GM12878 (cell line): ENCODE results near the gene PHYH. TPM values are rescaled to one million over a fixed set of nuclear protein-coding genes. Genes with fewer than 3 reads are reported as not detected.

ENCODE experiments used
- ATAC-seq: fragments of 200-7000 bp; cut with Tn5 transposase; 3 replicates; pipeline ENCODE4 v1.9.1; 2020; ENCODE audit warnings: mild to moderate bottlenecking, moderate library complexity
- BruUV-seq: library from RNA; stranded (reverse); fragments of 400-500 nt; replicated peaks from 2 replicates; lab custom pipeline; 2021; lab: Mats Ljungman, UMichigan
- CTCF ChIA-PET: fragments of 300-600 bp; sonication (Branson Sonifier 250); formaldehyde crosslinking; extraction: SDS; loops from one replicate; lab custom pipeline; 2021; ENCODE audit warnings: inconsistent platforms; lab: Yijun Ruan, JAX
- POLR2A ChIA-PET: fragments of 350-600 bp; formaldehyde crosslinking; extraction: SDS; loops from one replicate; lab custom pipeline; 2021; ENCODE audit warnings: inconsistent platforms; lab: Charles Lee
- RAD21 ChIA-PET: fragments of 300-600 bp; sonication (Branson Sonifier 250); formaldehyde crosslinking; loops from one replicate; lab custom pipeline; 2023; ENCODE audit warnings: antibody characterized with exemption; ENCODE audit not compliant: unreplicated experiment; lab: Charles Lee
- SMC1A ChIA-PET: fragments of 300-600 bp; sonication (Branson Sonifier 250); formaldehyde crosslinking; loops from one replicate; lab custom pipeline; 2023; ENCODE audit not compliant: unreplicated experiment, uncharacterized antibody; lab: Charles Lee
- DNase-seq: peaks from one replicate; pipeline ENCODE4 v3.0.0-alpha.2; 2011; ENCODE audit warnings: low read depth, low spot score
- FAIRE-seq: peaks from 3 replicates; lab custom pipeline; 2011; peaks lifted over from hg19 to GRCh38; lab: Jason Lieb, UNC
- H2AFZ ChIP-seq: 2 replicates; pipeline ENCODE4 v1.6.0; 2011; ENCODE audit warnings: low read depth, low read length, control low read depth; ENCODE audit not compliant: control insufficient read depth
- H3K27ac ChIP-seq: 2 replicates; pipeline ENCODE4 v1.5.1; 2011; ENCODE audit warnings: control low read depth; ENCODE audit not compliant: control insufficient read depth, insufficient read depth
- H3K27me3 ChIP-seq, 2 experiments: replicated peaks in 1 of 2; 2 replicates each; pipeline versions ENCODE4 v1.6.0 to v1.6.1; 2011; ENCODE audit warnings: low read length in 1 of 2; ENCODE audit not compliant: control insufficient read depth in 2 of 2, insufficient read depth in 2 of 2
- H3K36me3 ChIP-seq, 2 experiments: 2 replicates each; pipeline ENCODE4 v1.5.1; 2011; ENCODE audit warnings: low read length in 1 of 2; ENCODE audit not compliant: control insufficient read depth in 2 of 2, insufficient read depth in 2 of 2
- H3K4me1 ChIP-seq: 2 replicates; pipeline ENCODE4 v1.6.1; 2011; ENCODE audit warnings: mild to moderate bottlenecking, low read length, moderate library complexity, mixed read lengths; ENCODE audit not compliant: control insufficient read depth, insufficient read depth
- H3K4me2 ChIP-seq: 2 replicates; pipeline ENCODE4 v1.6.0; 2011; ENCODE audit warnings: control low read depth; ENCODE audit not compliant: control insufficient read depth, insufficient read depth
- H3K4me3 ChIP-seq: fragments of 200-600 bp; sonication (generic); 2 replicates; pipeline ENCODE4 v1.5.1; 2016
- H3K79me2 ChIP-seq: 2 replicates; pipeline ENCODE4 v1.6.0; 2011; ENCODE audit warnings: low read length; ENCODE audit not compliant: control insufficient read depth, insufficient read depth
- H3K9ac ChIP-seq: 2 replicates; pipeline ENCODE4 v1.8.0; 2011; ENCODE audit warnings: low read length, control low read depth, mixed read lengths; ENCODE audit not compliant: control insufficient read depth, insufficient read depth
- H3K9me3 ChIP-seq: replicated peaks from 3 replicates; pipeline ENCODE4 v1.5.1; 2011; ENCODE audit warnings: mild to moderate bottlenecking, low read length; ENCODE audit not compliant: control insufficient read depth, insufficient read depth
- H4K20me1 ChIP-seq: 2 replicates; pipeline ENCODE4 v1.6.0; 2011; ENCODE audit not compliant: control insufficient read depth, insufficient read depth
- ATF2 ChIP-seq: IDR thresholded peaks from 2 replicates; pipeline ENCODE4 v1.6.1; 2012; ENCODE audit warnings: low read length, inconsistent platforms
- BHLHE40 ChIP-seq, 2 experiments: fragments of 450-650 bp in 1 of 2; IDR thresholded peaks; 2 replicates each; pipeline ENCODE4 v1.6.1; 2011 to 2017; ENCODE audit warnings: low read depth in 2 of 2, borderline replicate concordance in 1 of 2, improper control_type of control experiment in 1 of 2, low read length in 1 of 2, mild to moderate bottlenecking in 1 of 2
- BRCA1 ChIP-seq: IDR thresholded peaks from 2 replicates; pipeline ENCODE4 v1.6.1; 2011; ENCODE audit warnings: low read depth, low read length, improper control_type of control experiment
- CREM ChIP-seq: IDR thresholded peaks from 2 replicates; pipeline ENCODE4 v1.6.1; 2014; ENCODE audit warnings: antibody characterized with exemption, low read depth
- EGR1 ChIP-seq, 2 experiments: IDR thresholded peaks; 1 replicate in 1 of 2; 2 replicates in 1 of 2; pipeline ENCODE4 v1.6.1; 2011 to 2012; ENCODE audit warnings: low read depth in 2 of 2, low read length in 2 of 2, borderline replicate concordance in 1 of 2, mild to moderate bottlenecking in 1 of 2, moderate library complexity in 1 of 2
- FOS ChIP-seq: IDR thresholded peaks from 3 replicates; pipeline ENCODE4 v1.6.1; 2011; ENCODE audit warnings: borderline replicate concordance; ENCODE audit not compliant: insufficient read length; ENCODE audit errors: extremely low read depth
- FOXM1 ChIP-seq: IDR thresholded peaks from 2 replicates; pipeline ENCODE4 v1.6.1; 2012; ENCODE audit warnings: low read depth, mild to moderate bottlenecking, inconsistent platforms, low read length, moderate library complexity
- HCFC1 ChIP-seq: fragments of 150-350 bp; IDR thresholded peaks from 2 replicates; pipeline ENCODE4 v1.6.1; 2014; ENCODE audit warnings: low read length
- IKZF1 ChIP-seq: fragments of 450-650 bp; conservative IDR thresholded peaks from 2 replicates; pipeline ENCODE4 v1.6.1; 2017; ENCODE audit warnings: antibody characterized with exemption, mild to moderate bottlenecking
- KLF5 ChIP-seq: fragments of 450-650 bp; IDR thresholded peaks from 2 replicates; pipeline ENCODE4 v1.6.1; 2014; ENCODE audit warnings: mild to moderate bottlenecking; ENCODE audit not compliant: partially characterized antibody
- LARP7 ChIP-seq: fragments of 450-650 bp; IDR thresholded peaks from 2 replicates; pipeline ENCODE4 v1.6.1; 2017; ENCODE audit warnings: mild to moderate bottlenecking
- NFIC ChIP-seq: IDR thresholded peaks from 2 replicates; pipeline ENCODE4 v1.6.1; 2012; ENCODE audit warnings: low read depth, mild to moderate bottlenecking, inconsistent platforms, low read length, moderate library complexity
- NKRF ChIP-seq: fragments of 450-650 bp; conservative IDR thresholded peaks from 2 replicates; pipeline ENCODE4 v1.6.1; 2017; ENCODE audit warnings: mild to moderate bottlenecking, moderate library complexity
- NR2F1 ChIP-seq: fragments of 450-650 bp; conservative IDR thresholded peaks from 2 replicates; pipeline ENCODE4 v1.6.1; 2017; ENCODE audit warnings: mild to moderate bottlenecking
- POU2F2 ChIP-seq: IDR thresholded peaks from 3 replicates; pipeline ENCODE4 v1.6.1; 2011; ENCODE audit warnings: low read depth, mild to moderate bottlenecking, low read length, borderline replicate concordance
- WRNIP1 ChIP-seq: IDR thresholded peaks from 2 replicates; pipeline ENCODE4 v1.6.1; 2011; ENCODE audit warnings: low read depth, low read length, improper control_type of control experiment, borderline replicate concordance
- ZNF207 ChIP-seq: fragments of 450-650 bp; IDR thresholded peaks from 2 replicates; pipeline ENCODE4 v1.6.1; 2014; ENCODE audit warnings: antibody characterized with exemption, mild to moderate bottlenecking, borderline replicate concordance
- ZNF24 ChIP-seq: fragments of 450-650 bp; IDR thresholded peaks from 2 replicates; pipeline ENCODE4 v1.6.1; 2017; ENCODE audit warnings: antibody characterized with exemption, mild to moderate bottlenecking
- WGBS: methylation state at CpG from one replicate; pipeline ENCODE4 v1.1.6; 2016; ENCODE audit warnings: low lambda C conversion rate; ENCODE audit not compliant: insufficient replicate concordance, insufficient coverage; ENCODE audit errors: missing lambda C conversion rate; 5-methylcytosine and 5-hydroxymethylcytosine counted together
- in situ Hi-C: fragments of 300-500 bp; cut with MboI; formaldehyde crosslinking; loops from 9 replicates; pipeline ENCODE4 v1.14.3; 2018; ENCODE audit warnings: mixed read lengths
- intact Hi-C: fragments of 100-400 bp; cut with micrococcal nuclease; formaldehyde crosslinking; loops from one replicate; pipeline ENCODE4 v1.14.2; 2022; ENCODE audit not compliant: unreplicated experiment
- polyA plus RNA-seq, 11 experiments: library from polyadenylated mRNA; depleted of rRNA in 4 of 11; unstranded in 6 of 11; stranded (reverse) in 5 of 11; fragments of >200 nt; fragmentation: Nextera tagmentation in 4 of 11; fragmentation: Illumina TruSeq in 1 of 11; extraction: Ambion mirVana in 4 of 11; extraction: Trizol in 1 of 11; gene quantifications; 1 replicate in 1 of 11; 2 replicates in 10 of 11; pipeline versions ENCODE4 v1.2.1 to v1.2.3, GENCODE V29; 2011 to 2016; ENCODE audit warnings: inconsistent platforms in 2 of 11, missing spikeins in 2 of 11, low read depth in 1 of 11
- total RNA-seq, 4 experiments: library from RNA; depleted of rRNA in 3 of 4; stranded (reverse); fragments of >200 nt in 3 of 4; fragmentation: Illumina TruSeq in 1 of 4; extraction: Trizol in 1 of 4; gene quantifications; 2 replicates each; pipeline versions ENCODE4 v1.2.1 to v1.2.3, GENCODE V29; 2013 to 2021

Gene PHYH
- total and polyA plus RNA-seq, 10 of the 15 experiments (the other 5 are each of a cell fraction or from before 2014, with no cell fraction given), result 3.2 to 10.3 (median 5.0) TPM

- TF ChIP-seq ZNF207 (0 out of 2 replicates have a peak, but pooled peaks have one; percentile 39), NFIC (no peak), BHLHE40 (IDR thresholded peaks at IDR 0.05; ENCODE audit: borderline replicate concordance in 1 of 2, low read depth in 2 of 2, low read length in 1 of 2) (0 out of 4 replicates have a peak, but pooled peaks of 1 of the 2 experiments have one; percentile 12), WRNIP1 (no peak), FOS (no peak)
Measured at GRCh38 chr10:13348216-13349017, 48.6 kb upstream of the PHYH start, which contains the start of gene SEPHS1 (continued).

GRCh38 chr10:13347500-13348156, 47.8 kb upstream of the PHYH start:
- peak overlapping the region; percentile 77 for H3K27ac ChIP-seq
- peaks cover 20% of the 10 kb centered on the region for H3K4me1 ChIP-seq
- in situ Hi-C loops (no loop called here), intact Hi-C loops (loop anchor here (5.0 kb wide), 1 partner anchor 245 kb away; the partner anchor contains the start of gene OPTN)
- no peaks in the 10 kb centered on the region for H3K9me3 ChIP-seq
- H3K36me3 ChIP-seq, result peaks cover 0 to 2% of the 10 kb centered on the region in 2 experiments; a peak in 1 of 4 replicates
- no peak overlapping the region; the same call in 1 of the 2 replicates for H2AFZ ChIP-seq
- no peaks in the 10 kb centered on the region for H4K20me1 ChIP-seq
- SMC1A ChIA-PET, result no interaction called here
- FAIRE-seq, result no peak
- no TSS peak for BruUV-seq
- H3K9ac ChIP-seq, result peak overlapping the region; percentile 82
- no peak overlapping the region; the same call in 1 of the 2 replicates for H3K4me3 ChIP-seq
- no peak for DNase-seq
- H3K4me2 ChIP-seq, result no peak overlapping the region
- WGBS, result 1% methylated on average over 54 of the region's 109 CpGs
- RAD21 ChIA-PET, result no interaction called here
- POLR2A ChIA-PET, result no interaction called here
- CTCF ChIA-PET, result no interaction called here
- no peaks in the 10 kb centered on the region for H3K27me3 ChIP-seq
- H3K79me2 ChIP-seq, result peaks cover 47% of the 10 kb centered on the region
- peak; percentile 47 for ATAC-seq
- TF ChIP-seq BHLHE40 (IDR thresholded peaks at IDR 0.05; ENCODE audit: borderline replicate concordance in 1 of 2, low read depth in 2 of 2, low read length in 1 of 2) (peak; percentile 4 to 89; a peak in 2 of 4 replicates), FOXM1 (no peak), IKZF1 (peak; percentile 59), EGR1 (IDR thresholded peaks at IDR 0.05; ENCODE audit: borderline replicate concordance in 1 of 2, low read depth in 2 of 2, low read length in 2 of 2) (peak in 1 of 2 experiments; percentile 15; a peak in 1 of 3 replicates), ZNF24 (0 out of 2 replicates have a peak, but pooled peaks have one; percentile 8), HCFC1 (peak; percentile 33; the same call in 1 of the 2 replicates), ATF2 (no peak), BRCA1 (no peak), POU2F2 (no peak), KLF5 (no peak), NKRF (peak; percentile 64), NR2F1 (peak; percentile 68), CREM (0 out of 2 replicates have a peak, but pooled peaks have one; percentile 12), NFIC (no peak), LARP7 (peak; percentile 69)
